ENCODE measurements around the gene FGFBP2. TPM values are rescaled to one million over a fixed set of nuclear protein-coding genes. Genes with fewer than 3 reads are reported as not detected.

The FGFBP2 gene
- total and polyA plus RNA-seq, 2 donors: 0.74 to 2.4 TPM

GRCh38 chr4:15956179-15956850 lies 6.7 kb downstream of the FGFBP2 start:
- H3K4me1 ChIP-seq (ENCODE audit: insufficient read depth): no peaks in the 10 kb centered on the region
- 58% methylated on average over 9 of the region's 9 CpGs for WGBS
- no peak overlapping the region for H3K4me3 ChIP-seq (ENCODE audit: low read depth, low read length)

DNA sequence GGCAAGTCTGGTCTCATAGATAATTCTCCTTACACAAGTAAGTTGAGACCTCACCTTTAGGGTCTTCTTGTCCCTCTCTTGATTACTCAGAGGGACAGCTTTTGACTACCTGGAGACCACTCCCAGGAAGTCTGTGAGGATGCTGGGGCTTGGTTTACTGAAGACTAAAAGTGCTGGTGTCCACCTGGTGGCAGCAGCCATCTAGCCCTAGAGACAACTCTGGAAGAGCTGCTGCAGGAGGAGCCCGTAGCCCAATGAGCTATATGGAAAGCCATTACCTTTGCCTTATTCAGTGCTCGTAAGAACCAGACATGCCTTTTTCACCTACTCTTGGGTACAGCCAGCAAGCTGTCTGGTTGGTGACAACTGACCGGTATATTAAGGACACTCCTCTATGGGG lies 7.3 kb downstream of the FGFBP2 start:
- H3K4me3 ChIP-seq (ENCODE audit: low read depth, low read length): no peak overlapping the region
- H3K27ac ChIP-seq (ENCODE audit: low read depth): no peak overlapping the region
- 89% methylated on average over 3 of the region's 3 CpGs for WGBS
- DNase-seq (ENCODE audit: extremely low spot score): no peak
- H3K4me1 ChIP-seq (ENCODE audit: insufficient read depth): no peaks in the 10 kb centered on the region
- H3K36me3 ChIP-seq (ENCODE audit: insufficient read depth): no peaks in the 10 kb centered on the region

More at GRCh38 chr4:15956179-15956850, 6.7 kb downstream of the FGFBP2 start:
- Histone ChIP-seq H3K36me3 (ENCODE audit: insufficient read depth) (no peaks in the 10 kb centered on the region), H3K27ac (ENCODE audit: low read depth) (no peak overlapping the region)
- DNase-seq (ENCODE audit: extremely low spot score): no peak

- no peaks in the 10 kb centered on the region for H3K4me1 ChIP-seq (ENCODE audit: insufficient read depth)
- no peak for DNase-seq (ENCODE audit: extremely low spot score)
- WGBS: 94% methylated on average over 5 of the region's 5 CpGs
- H3K27ac ChIP-seq (ENCODE audit: low read depth): no peak overlapping the region
- no peaks in the 10 kb centered on the region for H3K36me3 ChIP-seq (ENCODE audit: insufficient read depth)
- no peak overlapping the region for H3K4me3 ChIP-seq (ENCODE audit: low read depth, low read length)
Observed at GRCh38 chr4:15953625-15954024, 9.3 kb downstream of the FGFBP2 start.

DNA sequence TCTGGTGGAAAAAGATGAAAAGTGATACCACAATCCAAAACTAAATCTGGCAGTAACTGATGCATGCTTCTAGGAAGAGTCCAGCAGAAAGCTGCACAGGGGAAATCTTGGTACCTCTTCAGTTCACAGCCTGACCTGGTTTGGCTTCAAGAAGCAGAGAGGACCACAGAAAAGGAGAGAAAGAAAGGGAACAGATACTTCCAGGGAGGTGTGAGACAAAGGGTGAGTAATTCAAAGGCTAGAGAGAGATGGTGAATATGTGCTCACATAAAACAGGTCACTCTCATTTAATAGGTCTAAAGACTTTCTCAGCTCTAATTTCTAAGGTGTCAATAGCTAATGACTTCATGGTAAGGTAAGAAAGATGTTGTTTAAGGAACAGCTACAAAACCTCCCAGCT lies 11.2 kb downstream of the FGFBP2 start:
- Histone ChIP-seq H3K4me3 (ENCODE audit: low read depth, low read length) (no peak overlapping the region), H3K4me1 (ENCODE audit: insufficient read depth) (no peaks in the 10 kb centered on the region), H3K36me3 (ENCODE audit: insufficient read depth) (no peaks in the 10 kb centered on the region), H3K27ac (ENCODE audit: low read depth) (no peak overlapping the region)
- DNase-seq (ENCODE audit: extremely low spot score): no peak

DNA sequence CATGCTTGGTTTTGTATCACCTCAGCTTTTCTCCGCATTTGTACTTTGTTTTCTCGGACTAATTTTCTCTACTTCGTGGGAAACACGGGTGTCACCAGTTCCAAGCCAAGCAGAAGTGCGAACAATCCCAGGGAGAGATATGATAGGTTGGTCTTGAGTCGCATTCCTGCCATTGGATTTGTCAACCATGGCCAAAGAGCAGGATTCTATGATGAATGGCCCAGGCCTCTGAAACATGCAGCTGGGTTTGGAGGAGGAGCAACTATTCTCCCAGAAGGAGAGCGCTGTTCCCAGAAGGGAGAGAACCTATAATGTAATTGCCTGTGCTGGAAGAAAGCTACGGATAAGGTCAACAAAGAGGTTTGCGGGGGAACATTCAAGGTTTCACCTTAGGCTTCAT lies 14.1 kb downstream of the FGFBP2 start:
- Histone ChIP-seq H3K36me3 (ENCODE audit: insufficient read depth) (no peaks in the 10 kb centered on the region), H3K27ac (ENCODE audit: low read depth) (no peak overlapping the region), H3K4me1 (ENCODE audit: insufficient read depth) (no peaks in the 10 kb centered on the region), H3K4me3 (ENCODE audit: low read depth, low read length) (no peak overlapping the region)
- 89% methylated on average over 9 of the region's 9 CpGs for WGBS
- no peak for DNase-seq (ENCODE audit: extremely low spot score)

DNA sequence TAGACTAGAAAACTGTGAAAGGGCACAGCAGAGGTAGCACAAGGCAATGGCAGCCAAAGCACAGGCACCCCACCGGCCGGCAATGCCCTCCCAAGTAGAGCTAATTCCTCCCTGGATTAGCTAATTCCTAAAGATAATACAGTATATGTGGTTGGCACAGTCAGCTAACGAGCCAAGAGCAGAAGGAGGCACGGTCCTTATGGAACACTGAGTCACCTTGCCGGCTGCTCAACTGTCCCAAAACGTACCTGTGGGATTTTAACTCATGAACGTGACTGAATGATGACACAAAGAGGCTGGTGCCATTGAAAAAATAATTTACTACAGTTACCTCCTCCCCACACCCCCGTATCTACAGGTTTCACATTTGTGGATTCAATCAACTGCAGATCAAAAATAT lies 15.3 kb downstream of the FGFBP2 start:
- DNase-seq (ENCODE audit: extremely low spot score): no peak
- Histone ChIP-seq H3K36me3 (ENCODE audit: insufficient read depth) (no peaks in the 10 kb centered on the region), H3K4me3 (ENCODE audit: low read depth, low read length) (no peak overlapping the region), H3K27ac (ENCODE audit: low read depth) (no peak overlapping the region), H3K4me1 (ENCODE audit: insufficient read depth) (no peaks in the 10 kb centered on the region)
- WGBS: 89% methylated on average over 8 of the region's 8 CpGs

DNA sequence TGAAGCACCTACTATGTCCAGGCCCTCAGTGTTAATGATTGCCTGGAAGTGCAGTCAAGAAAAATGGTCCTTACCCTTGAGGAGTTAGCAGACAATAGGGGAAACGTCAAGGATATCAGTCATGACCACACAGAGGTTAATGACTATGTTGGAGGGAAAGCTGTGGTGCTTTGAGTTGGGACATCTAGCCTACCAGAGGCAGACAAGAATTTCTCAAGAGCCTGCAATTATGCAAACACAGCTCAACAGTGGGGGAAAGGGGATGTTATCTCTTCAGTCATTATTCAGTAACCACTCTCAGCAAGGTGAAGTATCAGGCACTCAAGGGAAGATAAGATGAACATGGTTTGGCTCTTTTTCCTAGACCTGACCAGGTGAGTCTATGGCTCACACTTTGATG lies 17.5 kb downstream of the FGFBP2 start:
- Histone ChIP-seq H3K4me1 (ENCODE audit: insufficient read depth) (no peaks in the 10 kb centered on the region), H3K27ac (ENCODE audit: low read depth) (no peak overlapping the region), H3K36me3 (ENCODE audit: insufficient read depth) (no peaks in the 10 kb centered on the region), H3K4me3 (ENCODE audit: low read depth, low read length) (no peak overlapping the region)
- 63% methylated on average over 1 of the region's 1 CpG for WGBS
- DNase-seq (ENCODE audit: extremely low spot score): no peak

GRCh38 chr4:15944895-15945294 lies 18.1 kb downstream of the FGFBP2 start:
- Histone ChIP-seq H3K27ac (ENCODE audit: low read depth) (no peak overlapping the region), H3K4me1 (ENCODE audit: insufficient read depth) (no peaks in the 10 kb centered on the region), H3K36me3 (ENCODE audit: insufficient read depth) (no peaks in the 10 kb centered on the region), H3K4me3 (ENCODE audit: low read depth, low read length) (no peak overlapping the region)
- DNase-seq (ENCODE audit: extremely low spot score): no peak
- WGBS: 85% methylated on average over 2 of the region's 2 CpGs

GRCh38 chr4:15942283-15942682 lies 20.7 kb downstream of the FGFBP2 start:
- no peaks in the 10 kb centered on the region for H3K36me3 ChIP-seq (ENCODE audit: insufficient read depth)
- no peak overlapping the region for H3K4me3 ChIP-seq (ENCODE audit: low read depth, low read length)
- no peak overlapping the region for H3K27ac ChIP-seq (ENCODE audit: low read depth)
- no peaks in the 10 kb centered on the region for H3K4me1 ChIP-seq (ENCODE audit: insufficient read depth)
- 93% methylated on average over 1 of the region's 1 CpG for WGBS
- no peak for DNase-seq (ENCODE audit: extremely low spot score)

DNA sequence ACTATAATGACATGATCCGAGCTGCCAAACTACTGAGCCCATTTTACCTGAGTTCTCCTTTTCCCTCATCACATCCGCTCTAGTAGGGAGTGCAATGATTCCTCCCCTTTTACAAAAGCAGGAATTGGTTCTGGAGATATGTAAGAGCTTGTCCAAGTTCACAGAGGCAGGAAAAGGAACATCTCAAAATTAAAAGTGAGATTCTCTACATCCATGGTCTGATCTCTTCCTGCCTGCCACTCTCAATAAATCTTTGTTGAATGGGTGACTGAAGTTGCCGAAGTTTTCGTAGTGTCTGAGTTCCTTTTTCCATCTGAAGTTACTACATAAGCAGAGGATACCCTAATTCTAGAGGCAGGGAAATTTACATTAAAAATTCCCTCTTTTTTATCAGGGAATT lies 24.3 kb downstream of the FGFBP2 start, which contains the start of gene FGFBP1:
Gene FGFBP1, minus strand, starts transcription at position 101 of the 400 bp plus-strand sequence. CDS start 2,108 bp downstream, outside the sequence.
- no peak within 1 kb of the TSS for H3K4me3 ChIP-seq (ENCODE audit: low read depth, low read length)
- WGBS: 57% methylated on average over 4 of the region's 4 CpGs

GRCh38 chr4:15938182-15938581 lies 24.8 kb downstream of the FGFBP2 start:
- no peak overlapping the region for H3K4me3 ChIP-seq (ENCODE audit: low read depth, low read length)
- H3K36me3 ChIP-seq (ENCODE audit: insufficient read depth): no peaks in the 10 kb centered on the region
- H3K4me1 ChIP-seq (ENCODE audit: insufficient read depth): no peaks in the 10 kb centered on the region
- H3K27ac ChIP-seq (ENCODE audit: low read depth): no peak overlapping the region
- WGBS: 20% methylated on average over 8 of the region's 8 CpGs
- DNase-seq (ENCODE audit: extremely low spot score): no peak

More for the DNA sequence above, 24.3 kb downstream of the FGFBP2 start, which contains the start of gene FGFBP1:
- Histone ChIP-seq H3K27ac (ENCODE audit: low read depth) (no peak within 1 kb of the TSS), H3K36me3 (ENCODE audit: insufficient read depth) (no peaks in the 10 kb centered on the region), H3K4me1 (ENCODE audit: insufficient read depth) (no peaks in the 10 kb centered on the region)
- no peak for DNase-seq (ENCODE audit: extremely low spot score)

DNA sequence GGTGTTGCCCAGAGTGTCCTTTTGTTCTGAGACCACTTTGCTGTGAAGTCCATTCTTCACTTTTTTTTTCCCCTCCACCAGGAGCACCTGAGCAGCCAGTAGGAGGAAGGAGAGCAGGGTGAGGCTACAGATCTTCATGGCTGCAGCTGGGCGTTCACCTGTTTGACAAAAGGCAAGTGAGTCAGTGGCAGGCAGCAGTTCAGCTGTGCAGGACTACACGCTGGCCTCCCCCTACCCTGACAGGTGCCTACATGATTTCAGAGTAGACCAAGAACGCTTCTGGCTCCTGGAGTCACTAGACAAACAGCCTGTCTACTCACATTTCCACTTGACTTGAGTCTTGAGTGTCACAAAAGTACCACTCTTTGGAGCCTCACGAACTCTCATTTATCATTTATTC lies 26.5 kb downstream of the FGFBP2 start:
- no peak for DNase-seq (ENCODE audit: extremely low spot score)
- Histone ChIP-seq H3K36me3 (ENCODE audit: insufficient read depth) (no peaks in the 10 kb centered on the region), H3K27ac (ENCODE audit: low read depth) (no peak overlapping the region), H3K4me1 (ENCODE audit: insufficient read depth) (no peaks in the 10 kb centered on the region), H3K4me3 (ENCODE audit: low read depth, low read length) (no peak overlapping the region)
- WGBS: 80% methylated on average over 4 of the region's 4 CpGs

- no peak overlapping the region for H3K4me3 ChIP-seq (ENCODE audit: low read depth, low read length)
- H3K4me1 ChIP-seq (ENCODE audit: insufficient read depth): no peaks in the 10 kb centered on the region
- H3K27ac ChIP-seq (ENCODE audit: low read depth): no peak overlapping the region
- 83% methylated on average over 10 of the region's 10 CpGs for WGBS
- no peak for DNase-seq (ENCODE audit: extremely low spot score)
- H3K36me3 ChIP-seq (ENCODE audit: insufficient read depth): no peaks in the 10 kb centered on the region
Observed at GRCh38 chr4:15935504-15936402, 27.2 kb downstream of the FGFBP2 start.

- 80% methylated on average over 3 of the region's 3 CpGs for WGBS
- H3K4me3 ChIP-seq (ENCODE audit: low read depth, low read length): no peak overlapping the region
- DNase-seq (ENCODE audit: extremely low spot score): no peak
- H3K27ac ChIP-seq (ENCODE audit: low read depth): no peak overlapping the region
- no peaks in the 10 kb centered on the region for H3K4me1 ChIP-seq (ENCODE audit: insufficient read depth)
- no peaks in the 10 kb centered on the region for H3K36me3 ChIP-seq (ENCODE audit: insufficient read depth)
Observed at GRCh38 chr4:15934259-15934658, 28.7 kb downstream of the FGFBP2 start.

All from urinary bladder (tissue), 4 donors.